ENCODE measurements around the gene MYT1. TPM values are rescaled to one million over a fixed set of nuclear protein-coding genes. Genes with fewer than 3 reads are reported as not detected.

Gene MYT1
- total and polyA plus RNA-seq, 2 of the 13 experiments (the other 11 are each of a cell fraction or from before 2014, with no cell fraction given): 0.58 to 2.5 TPM

- TF ChIP-seq AKNA (CRISPR knock-in tag; IDR thresholded peaks at IDR 0.05; ENCODE audit: borderline replicate concordance): no peak
- no peak for TF ChIP-seq MAFF (IDR thresholded peaks at IDR 0.05; ENCODE audit: low read depth, low read length)
- TF ChIP-seq KAT7 (CRISPR knock-in tag; IDR thresholded peaks at IDR 0.05; ENCODE audit: borderline replicate concordance): peak; percentile 32; the same call in 1 of the 2 replicates
- TF ChIP-seq ZNF879 (CRISPR knock-in tag; IDR thresholded peaks at IDR 0.05): no peak
- TF ChIP-seq SMC3 (IDR thresholded peaks at IDR 0.05; ENCODE audit: low read length): 0 out of 2 replicates have a peak, but pooled peaks have one; percentile 29
- TF ChIP-seq SOX5 (CRISPR knock-in tag; IDR thresholded peaks at IDR 0.05; ENCODE audit: borderline replicate concordance): peak; percentile 60
- no peak for TF ChIP-seq SYNCRIP (IDR thresholded peaks at IDR 0.05; ENCODE audit: insufficient read depth, low read depth, low read length)
- TF ChIP-seq TFDP2 (CRISPR knock-in tag; IDR thresholded peaks at IDR 0.05): 0 out of 2 replicates have a peak, but pooled peaks have one; percentile 36
- TF ChIP-seq ZFP1 (CRISPR knock-in tag; IDR thresholded peaks at IDR 0.05): peak; percentile 67; the same call in 1 of the 2 replicates
- TF ChIP-seq ZKSCAN5 (CRISPR knock-in tag; IDR thresholded peaks at IDR 0.05): no peak
- TF ChIP-seq ZNF335 (CRISPR knock-in tag; IDR thresholded peaks at IDR 0.05): peak; percentile 73; the same call in 1 of the 2 replicates
- peak; percentile 75 for TF ChIP-seq HNF1B (CRISPR knock-in tag; IDR thresholded peaks at IDR 0.05)
- TF ChIP-seq DZIP1 (CRISPR knock-in tag; IDR thresholded peaks at IDR 0.05): no peak
- no peak; the same call in 1 of the 2 replicates for TF ChIP-seq ZNF574 (CRISPR knock-in tag; IDR thresholded peaks at IDR 0.05)
- TF ChIP-seq GTF2F1 (IDR thresholded peaks at IDR 0.05; ENCODE audit: low read length): no peak
- TF ChIP-seq ZNF260 (CRISPR knock-in tag; IDR thresholded peaks at IDR 0.05; ENCODE audit: borderline replicate concordance, low read depth): no peak; the same call in 1 of the 2 replicates
Observed at GRCh38 chr20:64238115-64238825, 74.0 kb downstream of the MYT1 start (continued).

All from HepG2 (cell line).